HG03066 (cell line): ENCODE measurements around the gene CUL4A.
A peak's percentile ranks its signal among the peaks of the same experiment; 100 is the strongest.
"Not testable (repeated sequence)": the region's sequence is repeated elsewhere in the genome, so short reads cannot be mapped to it uniquely, and the experiment has no call there.

ENCODE experiments used
- ATAC-seq: cut with Tn5 transposase; IDR thresholded peaks from one replicate; pipeline ENCODE4 v1.9.1; 2021; ENCODE audit warnings: low read depth; ENCODE audit not compliant: unreplicated experiment

The CUL4A gene

GRCh38 chr13:113275387-113275786 lies 66.0 kb downstream of the CUL4A start:
- ATAC-seq = no peak

DNA sequence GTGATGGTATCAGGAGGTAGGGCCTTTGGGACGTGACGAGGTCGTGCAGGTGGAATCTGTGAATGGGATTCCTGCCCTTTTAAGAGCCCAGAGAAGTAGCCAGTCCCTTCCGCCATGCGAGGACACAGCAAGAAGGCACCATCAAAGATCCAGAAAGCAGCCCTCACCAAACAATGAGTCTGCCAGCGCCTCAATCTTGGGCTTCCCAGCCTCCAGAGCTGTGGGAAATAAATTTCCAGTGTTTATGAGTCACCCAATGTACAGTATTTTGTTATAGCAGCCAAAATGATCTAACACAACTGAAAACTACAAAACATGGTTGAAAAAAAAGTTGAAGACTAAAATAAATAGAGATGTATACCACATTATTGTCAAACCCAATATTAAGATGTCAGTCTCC lies 70.7 kb downstream of the CUL4A start:
- no peak for ATAC-seq

DNA sequence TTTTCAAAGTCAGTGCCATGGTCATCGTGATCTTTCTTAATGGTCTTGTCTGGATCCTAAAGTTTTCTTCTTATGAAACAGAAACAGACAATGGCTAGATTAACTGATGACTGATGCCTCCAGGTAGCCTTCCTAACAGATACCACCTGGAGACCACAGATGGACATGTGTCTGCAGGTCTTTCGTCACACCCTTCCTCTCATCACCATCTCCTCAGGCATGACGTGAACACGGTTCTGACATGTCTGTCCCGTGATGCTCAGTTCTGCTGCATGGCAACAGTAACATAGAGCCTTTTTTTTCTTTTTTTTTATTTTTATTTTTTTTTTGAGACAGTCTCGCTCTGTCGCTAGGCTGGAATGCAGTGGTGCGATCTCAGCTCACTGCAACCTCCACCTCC lies 74.5 kb downstream of the CUL4A start:
- no peak for ATAC-seq

GRCh38 chr13:113288880-113289279 lies 79.5 kb downstream of the CUL4A start:
- ATAC-seq = no peak

DNA sequence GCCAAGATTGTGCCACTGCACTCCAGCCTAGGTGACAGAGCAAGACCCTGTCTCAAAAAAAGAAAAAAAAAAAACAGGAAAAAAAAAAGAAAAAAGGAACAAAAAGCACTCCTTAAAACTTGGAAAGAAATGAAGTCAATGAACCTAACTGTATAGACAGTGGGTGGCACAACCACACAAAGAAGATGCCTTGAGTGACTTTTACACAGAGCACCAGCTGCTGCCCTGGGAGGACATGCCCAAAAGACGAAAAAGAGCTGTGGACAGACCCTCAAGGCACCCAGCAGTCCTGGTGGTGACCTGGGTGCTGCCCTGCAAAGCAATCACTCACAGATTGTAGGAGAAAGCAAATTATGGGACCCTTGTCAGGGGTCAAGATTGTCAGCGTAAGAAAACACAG lies 81.7 kb downstream of the CUL4A start:
- no peak for ATAC-seq

GRCh38 chr13:113292021-113292862 lies 82.8 kb downstream of the CUL4A start:
- ATAC-seq = no peak

DNA sequence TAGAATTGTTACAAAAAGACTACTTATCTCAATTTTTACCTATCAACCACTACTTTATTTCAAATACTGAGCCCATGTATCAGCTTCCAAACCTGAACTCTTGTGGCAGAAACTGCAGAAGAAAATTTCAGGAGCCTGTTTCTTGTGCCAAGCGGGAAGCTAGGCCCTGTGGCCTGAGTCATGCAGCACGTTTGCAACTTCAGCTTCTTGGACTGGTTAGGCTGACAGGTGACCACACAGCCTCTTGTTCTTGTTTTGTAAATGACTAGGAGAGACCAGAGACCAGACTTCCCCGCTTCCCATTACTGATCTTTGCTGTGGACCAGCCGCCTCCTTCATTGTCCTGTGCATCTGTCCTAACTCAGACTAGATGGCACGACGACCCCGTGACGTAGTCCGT lies 84.3 kb downstream of the CUL4A start:
- no peak for ATAC-seq

GRCh38 chr13:113295776-113296175 lies 86.4 kb downstream of the CUL4A start:
- no peak for ATAC-seq

GRCh38 chr13:113296823-113297369 lies 87.5 kb downstream of the CUL4A start, which contains the start of gene LAMP1:
TSS of gene LAMP1 (plus strand) at chr13:113297239. CDS start at chr13:113297435, 196 bp downstream.
- peak; percentile 67 for ATAC-seq

- ATAC-seq = peak; percentile 32
Measured at GRCh38 chr13:113297370-113298042, 88.1 kb downstream of the CUL4A start.

DNA sequence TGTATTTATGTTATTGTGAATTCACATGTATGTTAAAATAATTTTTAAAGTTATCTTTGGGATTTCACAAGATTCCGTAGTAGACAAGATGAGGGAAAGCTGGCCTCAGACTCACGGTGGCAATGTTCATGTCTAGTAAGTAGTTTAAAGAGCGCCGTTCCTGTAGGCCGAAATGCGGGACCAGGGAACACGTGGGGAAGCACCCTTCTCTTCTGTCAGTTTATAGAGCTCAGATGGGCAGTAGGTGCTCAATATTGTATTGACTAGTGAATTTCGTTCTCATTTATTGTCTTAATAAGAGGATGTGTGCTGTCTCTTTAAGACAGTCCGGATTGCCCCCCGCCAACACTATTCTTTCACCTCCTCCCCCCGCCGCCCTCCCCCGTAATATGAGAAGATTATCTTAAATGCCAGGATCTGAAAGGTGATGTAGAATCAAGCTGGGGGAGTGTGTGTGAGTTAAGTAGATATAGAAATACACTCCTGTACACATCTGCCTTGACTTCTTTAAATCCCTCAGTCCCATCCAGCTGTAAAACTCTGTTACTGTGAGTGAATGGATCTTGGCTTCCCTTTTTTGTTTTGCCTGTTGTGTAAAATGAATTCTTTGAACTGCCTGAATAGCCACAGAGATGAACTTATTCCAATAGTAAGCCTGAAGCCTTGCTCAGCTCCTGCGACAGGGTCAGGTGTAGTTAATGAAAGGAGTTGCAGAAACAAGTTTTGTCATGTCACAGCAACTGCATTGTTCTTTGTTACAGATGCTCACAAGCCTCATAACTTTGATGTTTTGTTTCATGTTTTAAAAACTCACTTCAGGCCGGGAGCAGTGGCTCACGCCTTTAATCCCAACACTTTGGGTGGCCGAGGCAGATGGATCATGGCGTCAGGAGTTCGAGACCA lies 88.9 kb downstream of the CUL4A start:
- ATAC-seq = no peak

- no peak for ATAC-seq
Measured at GRCh38 chr13:113299951-113300350, 90.5 kb downstream of the CUL4A start.

DNA sequence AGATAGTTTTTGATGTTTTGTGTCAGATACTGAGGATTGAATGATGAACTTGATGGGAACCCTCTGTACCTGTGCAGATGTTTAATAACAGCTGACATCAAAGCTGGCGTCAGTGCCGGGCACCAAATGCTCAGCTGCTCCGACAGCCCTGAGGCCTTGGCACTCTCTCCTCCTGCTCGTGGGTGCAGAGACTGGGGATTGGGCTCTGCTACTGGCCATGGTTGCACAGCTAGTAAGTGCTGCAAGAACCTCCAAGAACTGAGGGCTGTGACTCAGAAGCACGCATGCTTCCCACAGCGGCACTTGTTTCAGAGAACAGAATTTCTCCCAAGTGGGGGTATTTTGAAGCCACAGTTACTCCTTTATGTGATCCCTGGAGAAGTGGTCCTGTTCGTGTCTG lies 93.6 kb downstream of the CUL4A start:
- no peak for ATAC-seq

- ATAC-seq = no peak
Measured at GRCh38 chr13:113304121-113304520, 94.7 kb downstream of the CUL4A start.

- ATAC-seq = no peak
Measured at GRCh38 chr13:113305208-113305607, 95.8 kb downstream of the CUL4A start.

DNA sequence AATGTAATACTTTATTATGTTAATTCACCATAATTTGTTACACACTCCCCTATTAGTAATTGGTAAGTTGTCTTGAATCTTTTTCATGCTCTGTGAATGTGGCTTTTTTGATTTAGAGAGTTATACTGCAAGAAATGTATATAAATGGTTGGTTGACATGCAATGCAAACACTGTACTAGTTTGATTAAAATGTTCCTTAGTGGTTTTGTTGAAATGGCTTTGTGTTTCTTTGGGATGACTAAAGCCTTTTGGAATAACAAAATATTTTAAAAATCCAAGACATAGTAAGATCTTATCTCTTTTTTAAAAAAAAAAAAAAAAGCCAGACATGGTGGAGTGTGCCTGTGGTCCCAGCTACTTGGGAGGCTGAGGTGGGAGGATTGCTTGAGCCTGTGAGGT lies 98.1 kb downstream of the CUL4A start:
- no peak for ATAC-seq

GRCh38 chr13:113309473-113309872 lies 100.1 kb downstream of the CUL4A start:
- no peak for ATAC-seq

GRCh38 chr13:113314112-113314511 lies 104.7 kb downstream of the CUL4A start:
- not testable (repeated sequence) for ATAC-seq

DNA sequence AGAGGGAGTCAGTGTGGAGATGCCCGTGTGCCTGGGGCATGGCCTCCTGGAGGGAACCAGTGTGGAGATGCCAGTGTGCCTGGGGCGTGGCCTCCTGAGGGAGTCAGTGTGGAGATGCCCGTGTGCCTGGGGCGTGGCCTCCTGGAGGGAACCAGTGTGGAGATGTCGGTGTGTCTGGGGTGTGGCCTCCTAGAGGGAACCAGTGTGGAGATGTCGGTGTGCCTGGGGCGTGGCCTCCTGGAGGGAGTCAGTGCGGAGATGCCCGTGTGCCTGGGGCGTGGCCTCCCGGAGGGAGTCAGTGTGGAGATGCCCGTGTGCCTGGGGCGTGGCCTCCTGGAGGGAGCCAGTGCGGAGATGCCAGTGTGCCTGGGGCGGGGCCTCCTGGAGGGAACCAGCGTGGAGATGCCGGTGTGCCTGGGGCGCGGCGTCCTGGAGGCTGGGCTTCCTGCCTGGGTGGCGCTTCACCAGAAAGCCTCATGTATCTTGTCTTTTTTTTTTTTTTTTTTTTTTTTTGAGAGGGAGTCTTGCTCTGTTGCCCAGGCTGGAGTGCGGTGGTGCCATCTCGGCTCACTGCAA lies 105.6 kb downstream of the CUL4A start:
- not testable (repeated sequence) for ATAC-seq

DNA sequence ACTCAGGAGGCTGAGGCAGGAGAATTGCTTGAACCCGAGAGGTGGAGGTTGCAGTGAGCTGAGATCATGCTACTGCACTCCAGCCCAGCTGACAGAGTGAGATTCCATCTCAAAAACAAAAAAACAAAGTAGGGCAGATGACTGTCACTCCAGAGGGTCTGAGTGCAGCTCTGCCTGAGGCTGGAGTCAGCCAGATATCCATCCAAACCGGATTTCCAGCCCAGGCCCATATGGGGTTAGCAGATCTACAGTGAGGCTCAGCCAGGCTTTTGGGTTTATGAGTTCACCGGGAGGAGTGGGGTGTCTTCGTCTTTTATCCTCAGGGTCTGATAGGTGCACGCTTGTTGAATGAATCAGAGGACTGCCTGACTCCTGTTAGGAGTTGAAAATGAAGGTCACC lies 106.6 kb downstream of the CUL4A start:
- ATAC-seq = no peak
